HepG2 (cell line): ENCODE data around the gene APOM. TPM values are rescaled to one million over a fixed set of nuclear protein-coding genes. Genes with fewer than 3 reads are reported as not detected.

Experiments
- FOXK2 ChIP-seq: fragments of 450-650 bp; IDR thresholded peaks from 2 replicates; pipeline ENCODE4 v1.6.1; 2016
- HNRNPUL1 ChIP-seq: fragments of 200-400 bp; formaldehyde crosslinking; IDR thresholded peaks from 2 replicates; pipeline ENCODE4 v1.6.1; 2017; ENCODE audit warnings: low read depth, mild to moderate bottlenecking, low read length, moderate library complexity
- NCOA1 ChIP-seq: sonication (generic); formaldehyde crosslinking; IDR thresholded peaks from 2 replicates; pipeline ENCODE4 v1.9.0; 2021; ENCODE audit warnings: missing genetic modification reagents
- NFE2L2 ChIP-seq: fragments of 150-350 bp; IDR thresholded peaks from 2 replicates; pipeline ENCODE4 v1.6.1; 2014; ENCODE audit warnings: low read length
- PHF20 ChIP-seq: sonication (generic); formaldehyde crosslinking; IDR thresholded peaks from 2 replicates; pipeline ENCODE4 v1.5.0; 2020; ENCODE audit warnings: mild to moderate bottlenecking, missing genetic modification reagents
- PRDM4 ChIP-seq: sonication (generic); formaldehyde crosslinking; IDR thresholded peaks from 2 replicates; pipeline ENCODE4 v1.9.0; 2021; ENCODE audit warnings: missing genetic modification reagents, borderline replicate concordance
- SIX1 ChIP-seq: sonication (generic); formaldehyde crosslinking; IDR thresholded peaks from 2 replicates; pipeline ENCODE4 v1.4.0; 2020; ENCODE audit warnings: missing genetic modification reagents, borderline replicate concordance
- SMAD3 ChIP-seq: sonication (generic); formaldehyde crosslinking; IDR thresholded peaks from 2 replicates; pipeline ENCODE4 v1.4.0; 2020; ENCODE audit warnings: missing genetic modification reagents
- SYNCRIP ChIP-seq: fragments of 200-400 bp; formaldehyde crosslinking; IDR thresholded peaks from 2 replicates; pipeline ENCODE4 v1.6.1; 2018; ENCODE audit warnings: mild to moderate bottlenecking, low read depth, low read length; ENCODE audit not compliant: insufficient read depth
- ZBTB46 ChIP-seq: sonication (generic); formaldehyde crosslinking; IDR thresholded peaks from 2 replicates; pipeline ENCODE4 v1.4.0; 2020; ENCODE audit warnings: mild to moderate bottlenecking, missing genetic modification reagents, borderline replicate concordance
- ZFP1 ChIP-seq: IDR thresholded peaks from 2 replicates; pipeline ENCODE4 v1.6.1; 2016
- ZGPAT ChIP-seq: IDR thresholded peaks from 2 replicates; pipeline ENCODE4 v1.6.1; 2016; ENCODE audit warnings: mild to moderate bottlenecking
- ZNF317 ChIP-seq: sonication (generic); formaldehyde crosslinking; IDR thresholded peaks from 2 replicates; pipeline ENCODE4 v1.5.0; 2020; ENCODE audit warnings: mild to moderate bottlenecking, missing genetic modification reagents
- ZNF616 ChIP-seq: sonication (generic); formaldehyde crosslinking; IDR thresholded peaks from 2 replicates; pipeline ENCODE4 v1.5.0; 2020; ENCODE audit warnings: low read depth, mild to moderate bottlenecking, missing genetic modification reagents
- ZNF670 ChIP-seq: sonication (generic); formaldehyde crosslinking; IDR thresholded peaks from 2 replicates; pipeline ENCODE4 v1.8.0; 2022; ENCODE audit warnings: mild to moderate bottlenecking, missing genetic modification reagents, borderline replicate concordance
- ZNF703 ChIP-seq: sonication (generic); formaldehyde crosslinking; IDR thresholded peaks from 2 replicates; pipeline ENCODE4 v1.5.1; 2020; ENCODE audit warnings: missing genetic modification reagents, mild to moderate bottlenecking, moderate library complexity, borderline replicate concordance
- ZNF891 ChIP-seq: sonication (generic); formaldehyde crosslinking; IDR thresholded peaks from 2 replicates; pipeline ENCODE4 v1.5.0; 2020; ENCODE audit warnings: mild to moderate bottlenecking, missing genetic modification reagents
- polyA plus RNA-seq, 8 experiments: library from polyadenylated mRNA; depleted of rRNA in 3 of 8; stranded (reverse) in 7 of 8; unstranded in 1 of 8; fragments of >200 nt; fragmentation: Illumina TruSeq in 4 of 8; extraction: Trizol in 4 of 8; gene quantifications; 2 replicates each; pipeline versions ENCODE4 v1.2.1 to v1.2.3, GENCODE V29; 2011 to 2016; ENCODE audit warnings: low read depth in 4 of 8, missing spikeins in 1 of 8, mixed read lengths in 1 of 8; ENCODE audit not compliant: insufficient read depth in 1 of 8
- total RNA-seq, 5 experiments: library from RNA; depleted of rRNA; stranded (reverse); fragments of >200 nt; fragmentation: Illumina TruSeq; extraction: Trizol; gene quantifications; 2 replicates each; pipeline ENCODE4 v1.2.3, GENCODE V29; 2016; ENCODE audit warnings: low read depth in 1 of 5
- TF ChIP-seq, protein P1 (sequence below): sonication (generic); formaldehyde crosslinking; IDR thresholded peaks from 2 replicates; pipeline ENCODE4 v1.4.0; 2020; ENCODE audit warnings: mild to moderate bottlenecking, missing genetic modification reagents
- TF ChIP-seq, protein P2 (sequence below): sonication (generic); formaldehyde crosslinking; IDR thresholded peaks from 2 replicates; pipeline ENCODE4 v1.4.0; 2020; ENCODE audit warnings: missing genetic modification reagents

APOM gene
- total and polyA plus RNA-seq, 2 of the 13 experiments (the other 11 are each of a cell fraction or from before 2014, with no cell fraction given) = 98.2 to 1,140 TPM

GRCh38 chr6:31652925-31653724 lies 2.6 kb upstream of the APOM start (continued):
- TF ChIP-seq ZNF703 (0 out of 2 replicates have a peak, but pooled peaks have one; percentile 2), NCOA1 (no peak), PRDM4 (no peak), ZGPAT (CRISPR knock-in tag) (no peak; the same call in 1 of the 2 replicates), SMAD3 (no peak), FOXK2 (peak; percentile 28; the same call in 1 of the 2 replicates), SIX1 (CRISPR knock-in tag) (no peak), ZNF670 (CRISPR knock-in tag) (peak; percentile 68; the same call in 1 of the 2 replicates), ZNF616 (CRISPR knock-in tag) (no peak), NFE2L2 (no peak), ZNF891 (CRISPR knock-in tag) (no peak), PHF20 (no peak), SYNCRIP (no peak), ZFP1 (0 out of 2 replicates have a peak, but pooled peaks have one; percentile 4), ZNF317 (CRISPR knock-in tag) (no peak; the same call in none of the 2 replicates), HNRNPUL1 (no peak), ZBTB46 (CRISPR knock-in tag) (no peak)
- TF ChIP-seq, protein P1, sequence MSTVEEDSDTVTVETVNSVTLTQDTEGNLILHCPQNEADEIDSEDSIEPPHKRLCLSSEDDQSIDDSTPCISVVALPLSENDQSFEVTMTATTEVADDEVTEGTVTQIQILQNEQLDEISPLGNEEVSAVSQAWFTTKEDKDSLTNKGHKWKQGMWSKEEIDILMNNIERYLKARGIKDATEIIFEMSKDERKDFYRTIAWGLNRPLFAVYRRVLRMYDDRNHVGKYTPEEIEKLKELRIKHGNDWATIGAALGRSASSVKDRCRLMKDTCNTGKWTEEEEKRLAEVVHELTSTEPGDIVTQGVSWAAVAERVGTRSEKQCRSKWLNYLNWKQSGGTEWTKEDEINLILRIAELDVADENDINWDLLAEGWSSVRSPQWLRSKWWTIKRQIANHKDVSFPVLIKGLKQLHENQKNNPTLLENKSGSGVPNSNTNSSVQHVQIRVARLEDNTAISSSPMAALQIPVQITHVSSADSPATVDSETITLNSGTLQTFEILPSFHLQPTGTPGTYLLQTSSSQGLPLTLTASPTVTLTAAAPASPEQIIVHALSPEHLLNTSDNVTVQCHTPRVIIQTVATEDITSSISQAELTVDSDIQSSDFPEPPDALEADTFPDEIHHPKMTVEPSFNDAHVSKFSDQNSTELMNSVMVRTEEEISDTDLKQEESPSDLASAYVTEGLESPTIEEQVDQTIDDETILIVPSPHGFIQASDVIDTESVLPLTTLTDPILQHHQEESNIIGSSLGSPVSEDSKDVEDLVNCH (CRISPR knock-in tag) = no peak
- TF ChIP-seq, protein P2, sequence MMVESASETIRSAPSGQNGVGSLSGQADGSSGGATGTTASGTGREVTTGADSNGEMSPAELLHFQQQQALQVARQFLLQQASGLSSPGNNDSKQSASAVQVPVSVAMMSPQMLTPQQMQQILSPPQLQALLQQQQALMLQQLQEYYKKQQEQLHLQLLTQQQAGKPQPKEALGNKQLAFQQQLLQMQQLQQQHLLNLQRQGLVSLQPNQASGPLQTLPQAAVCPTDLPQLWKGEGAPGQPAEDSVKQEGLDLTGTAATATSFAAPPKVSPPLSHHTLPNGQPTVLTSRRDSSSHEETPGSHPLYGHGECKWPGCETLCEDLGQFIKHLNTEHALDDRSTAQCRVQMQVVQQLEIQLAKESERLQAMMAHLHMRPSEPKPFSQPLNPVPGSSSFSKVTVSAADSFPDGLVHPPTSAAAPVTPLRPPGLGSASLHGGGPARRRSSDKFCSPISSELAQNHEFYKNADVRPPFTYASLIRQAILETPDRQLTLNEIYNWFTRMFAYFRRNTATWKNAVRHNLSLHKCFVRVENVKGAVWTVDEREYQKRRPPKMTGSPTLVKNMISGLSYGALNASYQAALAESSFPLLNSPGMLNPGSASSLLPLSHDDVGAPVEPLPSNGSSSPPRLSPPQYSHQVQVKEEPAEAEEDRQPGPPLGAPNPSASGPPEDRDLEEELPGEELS (CRISPR knock-in tag) = no peak
